Sciatic nerve (tissue), 2 donors: ENCODE results near the gene P2RX4. TPM values are rescaled to one million over a fixed set of nuclear protein-coding genes. Genes with fewer than 3 reads are reported as not detected.
"Not testable (repeated sequence)": the region's sequence is repeated elsewhere in the genome, so short reads cannot be mapped to it uniquely, and the experiment has no call there.

ENCODE experiments used
- ATAC-seq: fragments of 200-7000 bp; cut with Tn5 transposase; one replicate; pipeline ENCODE4 v1.9.1; 2020; ENCODE audit warnings: mild to moderate bottlenecking, moderate library complexity
- DNase-seq: peaks from one replicate; pipeline ENCODE4 v3.0.0-alpha.2; 2020; ENCODE audit warnings: low spot score
- intact Hi-C: fragments of 100-400 bp; cut with DNase I; formaldehyde crosslinking; loops from one replicate; pipeline ENCODE4 v1.14.2; 2022
- total RNA-seq: library from RNA; stranded (reverse); fragmentation: NEBNext Ultra II Directional; extraction: Animal tissue kit (Norgen Biotek cat#: 25700); gene quantifications from one replicate; pipeline ENCODE4 v1.2.1, GENCODE V29; 2021
- donor health status: DM: no; HTN: no; CAD: no.
- donor health status: DM: no; HTN: no; CAD: no.

P2RX4 gene, protein sequence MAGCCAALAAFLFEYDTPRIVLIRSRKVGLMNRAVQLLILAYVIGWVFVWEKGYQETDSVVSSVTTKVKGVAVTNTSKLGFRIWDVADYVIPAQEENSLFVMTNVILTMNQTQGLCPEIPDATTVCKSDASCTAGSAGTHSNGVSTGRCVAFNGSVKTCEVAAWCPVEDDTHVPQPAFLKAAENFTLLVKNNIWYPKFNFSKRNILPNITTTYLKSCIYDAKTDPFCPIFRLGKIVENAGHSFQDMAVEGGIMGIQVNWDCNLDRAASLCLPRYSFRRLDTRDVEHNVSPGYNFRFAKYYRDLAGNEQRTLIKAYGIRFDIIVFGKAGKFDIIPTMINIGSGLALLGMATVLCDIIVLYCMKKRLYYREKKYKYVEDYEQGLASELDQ
- 24.2 TPM for total RNA-seq

DNA sequence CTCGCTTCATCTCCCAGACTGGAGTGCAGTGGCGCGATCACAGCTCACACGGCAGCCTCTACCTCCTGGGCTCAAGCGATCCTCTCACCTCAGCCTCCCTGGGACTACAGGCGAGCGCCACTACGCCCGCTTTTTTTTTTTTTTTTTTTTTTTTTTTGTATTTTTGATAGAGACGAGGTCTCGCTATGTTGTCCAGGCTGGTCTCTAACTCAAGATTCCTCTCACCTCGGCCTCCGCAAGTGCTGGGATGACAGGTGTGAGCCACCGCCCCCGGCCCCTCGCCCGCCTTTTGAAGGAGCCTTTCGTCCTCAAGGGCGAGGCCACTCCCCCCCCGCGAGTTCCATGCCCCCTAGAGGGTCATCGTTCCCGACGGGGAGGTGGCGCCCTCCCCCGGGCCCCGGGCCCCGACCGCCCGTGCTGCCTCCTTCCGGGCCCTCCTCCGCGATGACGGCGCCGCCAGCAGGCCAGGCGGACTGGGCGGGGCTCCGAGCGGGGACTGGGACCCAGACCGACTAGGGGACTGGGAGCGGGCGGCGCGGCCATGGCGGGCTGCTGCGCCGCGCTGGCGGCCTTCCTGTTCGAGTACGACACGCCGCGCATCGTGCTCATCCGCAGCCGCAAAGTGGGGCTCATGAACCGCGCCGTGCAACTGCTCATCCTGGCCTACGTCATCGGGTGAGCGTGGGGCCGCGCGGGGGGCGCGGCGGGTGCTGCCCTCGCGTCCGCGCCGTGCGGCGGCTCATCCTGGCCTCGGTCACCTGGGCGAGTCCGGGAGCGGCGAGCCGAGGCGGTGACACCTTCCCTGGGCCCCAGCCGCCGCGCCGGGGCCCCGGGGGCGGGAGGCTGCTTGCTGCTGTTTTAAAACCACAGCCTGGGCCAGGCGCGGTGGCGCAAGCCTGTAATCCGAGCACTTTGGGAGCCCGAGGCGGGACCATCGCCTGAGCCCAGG lies at the start of gene P2RX4:
TSS of gene P2RX4 (plus strand) at position 506 of the 949 bp plus-strand sequence. CDS start at position 542, 36 bp downstream.
- peak; percentile 92 for ATAC-seq
- intact Hi-C loops = no loop called here
- peak; percentile 92 for DNase-seq

DNA sequence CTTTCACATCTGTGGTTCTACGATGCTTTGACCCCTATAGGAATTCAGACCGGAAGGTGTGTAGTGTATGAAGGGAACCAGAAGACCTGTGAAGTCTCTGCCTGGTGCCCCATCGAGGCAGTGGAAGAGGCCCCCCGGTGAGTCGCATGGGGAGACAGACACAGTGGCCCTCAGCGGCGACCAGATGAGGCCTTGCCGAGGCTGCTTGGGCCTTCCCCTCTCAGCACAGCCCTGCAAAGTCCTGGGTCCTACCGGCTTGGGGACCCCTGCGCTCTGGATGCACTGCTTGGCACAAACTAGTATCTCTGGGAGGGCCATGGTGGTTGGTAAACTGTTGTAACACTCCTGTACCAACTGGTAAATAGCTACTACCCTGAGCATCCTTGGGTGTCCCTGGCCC lies 47.5 kb upstream of the P2RX4 start:
- DNase-seq = no peak
- intact Hi-C loops = no loop called here
- ATAC-seq = no peak

DNA sequence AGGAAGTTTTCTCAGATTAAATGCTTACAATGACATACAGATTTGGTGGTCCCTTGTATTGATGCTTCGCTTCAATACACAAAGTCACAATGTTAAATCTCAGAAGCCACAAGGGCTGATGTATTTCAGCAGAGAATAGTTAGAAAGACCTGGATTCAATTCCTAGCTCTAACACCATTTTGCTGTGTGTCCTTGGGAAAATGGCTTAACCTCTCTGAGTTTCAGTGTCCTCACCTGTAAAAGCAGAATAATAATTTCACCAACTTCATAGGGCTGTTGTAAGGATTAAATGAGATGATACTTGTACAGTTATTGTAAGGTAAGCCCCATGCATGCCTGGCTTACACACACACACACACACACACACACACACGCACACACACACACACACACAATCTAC lies 46.9 kb upstream of the P2RX4 start:
- intact Hi-C loops = no loop called here
- no peak for DNase-seq
- no peak for ATAC-seq

DNA sequence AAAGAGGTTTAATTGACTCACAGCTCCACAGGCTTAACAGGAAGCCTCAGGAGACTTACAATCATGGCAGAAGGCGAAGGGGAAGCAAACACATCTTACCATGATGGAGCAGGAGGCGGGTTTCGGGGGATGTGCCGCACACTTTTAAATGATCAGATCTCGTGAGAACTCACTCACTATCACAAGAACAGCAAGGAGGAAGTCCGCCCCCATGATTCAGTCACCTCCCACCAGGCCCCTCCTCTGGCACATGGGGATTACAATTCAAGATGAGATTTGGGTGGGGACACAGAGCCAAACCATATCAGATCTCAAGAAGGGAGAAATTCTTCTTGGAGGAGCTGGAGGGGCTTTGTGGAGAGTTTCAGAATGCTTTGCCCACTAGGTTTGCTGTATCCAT lies 45.1 kb upstream of the P2RX4 start:
- DNase-seq, intact Hi-C loops, ATAC-seq: not testable (repeated sequence)

DNA sequence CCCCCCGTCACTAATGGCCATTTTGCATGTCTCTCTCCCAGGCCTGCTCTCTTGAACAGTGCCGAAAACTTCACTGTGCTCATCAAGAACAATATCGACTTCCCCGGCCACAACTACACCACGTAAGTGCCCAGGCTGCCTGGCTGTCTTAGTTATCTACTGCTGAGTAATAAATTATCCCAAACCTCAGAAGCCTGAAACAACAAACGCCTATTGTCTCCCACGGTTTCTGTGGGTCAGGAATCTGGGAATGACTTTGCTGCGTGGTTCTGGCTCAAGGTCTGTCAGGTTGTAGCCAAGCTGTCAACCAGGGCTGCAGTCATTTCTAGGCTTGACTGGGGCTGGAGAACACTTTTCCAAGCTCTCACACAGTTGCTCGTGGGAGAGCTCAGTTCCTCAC lies 44.6 kb upstream of the P2RX4 start:
- ATAC-seq (no peak), DNase-seq (no peak)
- intact Hi-C loops = no loop called here

DNA sequence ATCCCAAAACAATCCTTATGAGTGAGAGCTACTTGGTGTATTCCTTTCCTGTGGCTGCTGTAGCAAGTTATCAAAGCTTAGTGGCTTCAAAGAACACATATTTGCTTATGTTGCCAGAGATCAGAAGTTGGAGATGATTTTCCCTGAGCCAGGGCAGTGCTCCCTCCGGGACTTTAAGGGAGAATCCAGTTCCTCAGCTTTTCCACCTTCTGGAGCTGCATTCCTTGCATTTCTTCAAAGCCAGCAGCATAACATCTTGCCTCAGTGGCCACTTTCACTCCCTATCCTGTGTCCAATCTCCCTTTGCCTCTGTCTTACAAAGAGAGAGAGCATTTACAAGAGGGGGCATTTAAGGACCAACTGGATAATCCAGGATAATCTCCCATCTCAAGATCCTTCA lies 43.6 kb upstream of the P2RX4 start:
- no peak for ATAC-seq
- no peak for DNase-seq
- intact Hi-C loops = no loop called here

DNA sequence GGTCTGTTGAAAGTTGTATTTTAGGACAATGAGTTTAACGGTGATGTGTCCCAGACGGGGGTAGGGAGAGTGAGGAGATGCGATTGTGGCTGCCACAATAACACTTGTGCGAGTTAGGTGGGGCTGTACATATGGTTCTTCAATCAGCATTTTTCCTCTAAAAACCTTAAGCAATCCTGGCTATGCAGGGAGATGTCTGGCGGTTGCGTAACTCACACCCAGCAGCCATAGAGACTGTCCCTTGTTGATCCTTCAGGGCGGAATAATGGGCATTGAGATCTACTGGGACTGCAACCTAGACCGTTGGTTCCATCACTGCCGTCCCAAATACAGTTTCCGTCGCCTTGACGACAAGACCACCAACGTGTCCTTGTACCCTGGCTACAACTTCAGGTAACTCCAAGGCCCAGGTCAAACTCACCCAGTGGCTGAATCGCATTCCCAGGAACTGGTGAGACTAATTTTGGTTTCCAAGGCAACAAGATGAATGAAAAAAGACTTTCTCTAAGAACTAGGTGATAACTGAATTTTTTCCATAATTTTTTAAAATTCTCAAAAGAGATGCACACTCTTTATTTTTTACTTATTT lies 42.6 kb upstream of the P2RX4 start:
- intact Hi-C loops = no loop called here
- ATAC-seq = no peak

DNA sequence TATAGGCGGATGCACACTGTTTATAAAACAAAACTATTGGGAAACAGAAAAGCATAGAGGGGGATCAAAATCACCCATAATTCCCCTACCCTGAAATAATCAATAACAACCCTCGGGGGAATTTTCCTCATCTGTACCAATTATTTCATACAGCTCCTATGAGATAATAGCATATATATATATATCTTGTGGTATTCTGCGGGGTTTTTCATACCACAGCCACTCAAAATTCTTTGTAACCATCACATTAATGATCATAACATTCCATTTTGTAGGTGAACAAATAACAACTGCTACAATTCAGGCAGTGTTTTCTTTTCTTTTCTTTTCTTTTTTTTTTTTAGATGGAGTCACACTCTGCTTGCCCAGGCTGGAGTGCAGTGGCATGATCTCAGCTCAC lies 42.0 kb upstream of the P2RX4 start:
- intact Hi-C loops = no loop called here
- no peak for DNase-seq

More for the DNA sequence above, 42.6 kb upstream of the P2RX4 start:
- no peak for DNase-seq

DNA sequence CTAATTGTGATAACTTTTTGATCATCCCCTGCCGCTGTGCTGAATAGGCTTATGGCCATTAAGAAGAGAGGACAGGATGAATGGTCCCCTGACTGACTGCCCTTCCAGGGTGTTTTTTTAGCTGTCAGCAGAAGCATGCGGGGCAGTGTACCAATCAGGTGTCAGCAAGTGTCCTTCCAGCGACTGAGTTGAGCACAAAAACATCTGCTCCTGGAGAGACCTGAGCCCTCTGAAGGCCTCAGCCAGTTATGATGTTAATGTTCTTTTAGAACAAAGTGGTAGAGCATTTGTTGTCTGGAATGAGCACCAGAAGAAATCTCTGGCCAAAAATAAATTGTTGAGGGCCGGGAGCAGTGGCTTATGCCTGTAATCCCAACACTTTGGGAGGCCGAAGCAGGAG lies 39.8 kb upstream of the P2RX4 start:
- DNase-seq (no peak), ATAC-seq (no peak)
- intact Hi-C loops = no loop called here

More for the DNA sequence above, 42.0 kb upstream of the P2RX4 start:
- no peak for ATAC-seq

DNA sequence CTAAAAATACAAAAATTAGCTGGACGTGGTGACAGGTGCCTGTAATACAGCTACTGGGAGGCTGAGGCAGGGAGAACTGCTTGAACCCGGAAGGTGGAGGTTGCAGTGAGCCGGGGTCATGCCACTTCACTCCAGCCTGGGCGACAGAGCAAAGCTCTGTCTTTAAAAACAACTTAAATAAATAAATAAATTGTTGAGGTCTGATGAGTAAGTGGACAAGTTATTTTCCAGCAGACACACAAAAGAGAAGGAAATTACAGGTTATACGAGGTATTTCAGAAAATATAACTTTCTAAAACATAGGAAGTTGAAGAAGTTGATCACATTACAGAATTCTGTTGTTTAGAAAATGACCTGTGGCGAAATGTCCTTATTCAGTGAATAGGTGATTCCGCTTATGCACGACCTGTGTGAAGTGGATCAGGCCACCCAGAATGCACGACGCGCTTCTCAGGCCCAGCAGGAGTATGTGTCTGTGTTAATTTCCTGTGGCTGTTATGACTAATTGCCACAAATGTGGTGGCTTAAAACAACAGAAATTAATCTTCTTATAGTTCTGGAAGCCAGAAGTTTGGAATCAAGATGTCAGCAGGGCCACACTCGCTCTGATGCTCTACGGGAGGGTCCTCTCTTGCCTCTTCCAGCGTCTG lies 39.2 kb upstream of the P2RX4 start:
- ATAC-seq (no peak), DNase-seq (no peak)
- intact Hi-C loops = no loop called here

DNA sequence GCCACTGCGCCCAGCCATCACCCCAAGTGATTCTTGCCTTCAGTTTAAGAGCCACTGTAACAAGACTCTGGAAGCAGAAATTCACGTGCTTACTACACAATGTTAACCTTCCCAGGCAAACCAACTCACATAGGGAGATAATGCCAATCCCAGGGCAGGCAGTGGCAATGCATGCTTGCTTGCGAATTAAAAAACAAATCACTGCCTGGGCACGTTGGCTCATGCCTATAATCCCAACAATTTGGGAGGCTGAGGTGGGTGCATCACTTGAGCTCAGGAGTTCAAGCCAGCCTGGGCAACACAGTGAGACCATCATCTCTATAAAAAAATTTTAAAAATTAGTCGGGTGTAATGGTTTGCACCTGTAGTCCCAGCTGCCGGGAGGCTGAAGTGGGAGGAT lies 37.8 kb upstream of the P2RX4 start:
- ATAC-seq = no peak
- no peak for DNase-seq
- intact Hi-C loops = no loop called here

DNA sequence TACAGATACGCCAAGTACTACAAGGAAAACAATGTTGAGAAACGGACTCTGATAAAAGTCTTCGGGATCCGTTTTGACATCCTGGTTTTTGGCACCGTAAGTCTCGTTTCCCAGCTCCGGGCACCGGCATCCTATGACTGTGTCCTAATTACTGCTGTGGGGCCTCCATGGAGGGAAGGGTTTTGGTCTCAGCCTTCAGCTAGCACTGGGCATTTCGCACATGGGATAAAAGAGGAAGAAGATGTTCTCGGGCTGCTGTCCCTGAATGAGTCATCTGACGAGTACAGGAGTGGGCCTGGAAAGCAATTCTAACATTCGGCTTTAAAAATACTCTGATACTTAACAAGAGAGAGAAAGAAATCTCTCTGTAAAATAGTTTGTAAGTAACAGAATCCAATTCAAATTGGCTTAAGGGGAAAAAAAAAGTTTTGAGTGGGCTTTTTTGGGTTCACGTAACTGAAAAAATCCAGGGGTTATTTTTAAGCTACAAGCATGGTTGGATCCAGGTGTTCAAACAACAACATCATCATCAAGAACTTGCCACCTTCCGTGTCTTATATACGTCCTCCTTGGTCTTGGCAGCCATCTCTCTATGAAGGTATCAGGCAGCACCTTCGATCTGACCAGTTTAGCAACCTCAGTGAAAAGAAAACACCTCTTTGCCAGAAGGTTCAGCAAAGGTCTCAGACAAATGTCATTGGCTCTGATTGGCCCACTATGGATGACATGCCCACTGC lies 34.4 kb upstream of the P2RX4 start:
- ATAC-seq = peak; percentile 73
- no peak for DNase-seq
- intact Hi-C loops = no loop called here

DNA sequence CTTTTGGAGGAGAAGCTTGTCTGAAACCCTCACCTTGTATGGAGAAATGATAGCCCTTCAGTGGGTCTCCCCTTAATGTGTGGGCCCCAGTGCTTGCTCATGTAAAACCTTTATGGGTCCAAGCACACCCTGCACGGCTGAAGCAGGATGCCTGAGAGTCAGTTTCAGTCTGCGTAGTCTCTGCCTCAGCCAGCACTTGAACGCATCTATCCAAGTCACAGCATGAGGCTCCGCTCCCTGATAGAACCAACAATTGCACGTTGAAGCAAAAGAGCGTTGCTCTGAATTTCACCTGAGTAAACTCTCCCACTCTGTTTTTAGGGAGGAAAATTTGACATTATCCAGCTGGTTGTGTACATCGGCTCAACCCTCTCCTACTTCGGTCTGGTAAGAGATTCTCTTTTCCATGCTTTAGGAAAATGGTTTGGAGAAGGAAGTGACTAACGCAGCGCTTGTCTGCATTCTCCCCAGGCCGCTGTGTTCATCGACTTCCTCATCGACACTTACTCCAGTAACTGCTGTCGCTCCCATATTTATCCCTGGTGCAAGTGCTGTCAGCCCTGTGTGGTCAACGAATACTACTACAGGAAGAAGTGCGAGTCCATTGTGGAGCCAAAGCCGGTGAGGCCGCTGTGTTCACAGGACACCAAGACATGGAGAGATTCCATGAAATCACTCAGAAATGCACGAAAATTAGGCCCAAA lies 33.0 kb upstream of the P2RX4 start:
- intact Hi-C loops = no loop called here
- ATAC-seq = no peak

DNA sequence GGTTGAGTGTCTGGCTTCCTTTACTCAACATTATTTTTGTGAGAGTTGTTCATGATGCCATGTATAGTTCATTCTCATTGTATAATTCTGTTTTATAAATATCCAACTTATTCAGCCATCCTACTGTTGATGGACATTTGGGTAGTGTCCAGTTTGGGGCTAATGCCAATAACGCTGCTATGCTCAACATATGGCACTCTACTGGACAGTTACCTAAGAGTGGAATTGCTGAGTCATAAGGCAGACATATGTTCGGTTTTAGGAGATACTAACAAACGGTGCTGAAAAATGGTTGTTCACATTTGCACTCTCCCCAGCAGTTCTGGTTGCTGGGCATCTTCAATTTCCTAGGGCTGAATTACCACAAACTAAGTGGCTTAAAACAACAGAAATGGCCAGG lies 28.7 kb upstream of the P2RX4 start:
- DNase-seq (no peak), ATAC-seq (no peak)
- intact Hi-C loops = no loop called here

More for the DNA sequence above, 33.0 kb upstream of the P2RX4 start:
- no peak for DNase-seq

DNA sequence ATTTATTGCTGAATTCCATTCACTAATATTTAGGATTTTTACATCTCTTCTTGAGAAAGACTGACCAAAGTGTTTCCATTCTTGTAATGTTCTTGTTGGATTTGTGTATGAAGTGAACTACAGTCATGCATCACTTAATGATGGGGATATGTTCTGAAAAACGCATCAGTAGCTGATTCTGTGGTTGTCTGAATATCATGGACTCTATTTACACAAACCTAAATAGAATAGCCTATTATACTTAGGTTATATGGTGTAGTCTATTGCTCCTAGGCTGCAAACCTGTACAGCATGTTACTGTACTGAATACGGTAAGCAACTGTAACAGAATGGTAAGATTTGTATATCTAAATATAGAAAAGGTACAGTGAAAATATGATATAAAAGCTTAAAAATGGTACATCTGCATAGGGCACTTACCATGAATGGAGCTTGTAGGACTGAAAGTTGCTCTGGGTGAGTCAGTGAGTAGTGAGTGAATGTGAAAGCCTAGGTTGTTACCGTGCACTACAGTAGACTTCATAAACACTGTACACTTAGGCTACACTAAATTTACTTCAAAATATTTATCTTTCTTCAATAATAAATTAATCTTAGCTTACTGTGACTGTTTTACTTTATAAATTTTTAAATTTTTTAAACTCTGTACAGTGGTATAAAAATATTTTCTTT lies 27.6 kb upstream of the P2RX4 start:
- intact Hi-C loops = no loop called here

DNA sequence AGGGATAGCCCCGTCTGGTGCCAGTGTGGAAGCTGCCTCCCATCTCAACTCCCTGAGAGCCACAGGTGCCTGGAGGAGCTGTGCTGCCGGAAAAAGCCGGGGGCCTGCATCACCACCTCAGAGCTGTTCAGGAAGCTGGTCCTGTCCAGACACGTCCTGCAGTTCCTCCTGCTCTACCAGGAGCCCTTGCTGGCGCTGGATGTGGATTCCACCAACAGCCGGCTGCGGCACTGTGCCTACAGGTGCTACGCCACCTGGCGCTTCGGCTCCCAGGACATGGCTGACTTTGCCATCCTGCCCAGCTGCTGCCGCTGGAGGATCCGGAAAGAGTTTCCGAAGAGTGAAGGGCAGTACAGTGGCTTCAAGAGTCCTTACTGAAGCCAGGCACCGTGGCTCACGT lies 25.5 kb upstream of the P2RX4 start:
- no peak for DNase-seq
- ATAC-seq = no peak
- intact Hi-C loops = no loop called here

More for the DNA sequence above, 27.6 kb upstream of the P2RX4 start:
- DNase-seq (no peak), ATAC-seq (no peak)
